OCI-LY7 (cell line): ENCODE data around the gene ITPKB. TPM values are rescaled to one million over a fixed set of nuclear protein-coding genes. Genes with fewer than 3 reads are reported as not detected.

Source experiments
- BruUV-seq: library from RNA; stranded (reverse); fragments of 400-500 nt; replicated peaks from 2 replicates; lab custom pipeline; 2021; lab: Mats Ljungman, UMichigan
- CTCF ChIA-PET: fragments of 300-600 bp; sonication (Branson Sonifier 250); formaldehyde crosslinking; loops from one replicate; lab custom pipeline; 2022; ENCODE audit warnings: antibody characterized with exemption; ENCODE audit not compliant: unreplicated experiment; lab: Charles Lee
- POLR2A ChIA-PET: fragments of 300-600 bp; sonication (Branson Sonifier 250); formaldehyde crosslinking; loops from one replicate; lab custom pipeline; 2022; ENCODE audit warnings: antibody characterized with exemption; lab: Charles Lee
- DNase-seq: peaks from one replicate; pipeline ENCODE4 v3.0.0-alpha.2; 2015; ENCODE audit warnings: low spot score
- H2AFZ ChIP-seq: fragments of 200-600 bp; sonication (generic), shearing (Covaris generic); 2 replicates; pipeline ENCODE4 v1.6.1; 2014; ENCODE audit warnings: mild to moderate bottlenecking, antibody characterized with exemption, low read length, moderate library complexity
- H3K27ac ChIP-seq: fragments of 200-600 bp; sonication (generic); 2 replicates; pipeline ENCODE4 v1.5.1; 2014; ENCODE audit warnings: mixed run types, low read depth, mild to moderate bottlenecking, moderate library complexity, low read length, inconsistent platforms; ENCODE audit not compliant: poor library complexity, severe bottlenecking
- H3K36me3 ChIP-seq: fragments of 200-600 bp; sonication (generic); 2 replicates; pipeline ENCODE4 v1.6.1; 2014; ENCODE audit warnings: mild to moderate bottlenecking, antibody characterized with exemption, low read length, moderate library complexity, mixed read lengths; ENCODE audit not compliant: insufficient read depth
- H3K4me1 ChIP-seq: fragments of 200-600 bp; sonication (generic); 2 replicates; pipeline ENCODE4 v1.5.1; 2014; ENCODE audit warnings: mild to moderate bottlenecking, low read length; ENCODE audit not compliant: insufficient read depth, poor library complexity, severe bottlenecking
- H3K4me2 ChIP-seq: fragments of 200-600 bp; sonication (generic); 2 replicates; pipeline ENCODE4 v1.6.1; 2014; ENCODE audit warnings: mild to moderate bottlenecking, low read length
- H3K4me3 ChIP-seq: fragments of 200-600 bp; sonication (generic); 2 replicates; pipeline ENCODE4 v1.5.1; 2014; ENCODE audit warnings: mild to moderate bottlenecking, low read depth, low read length; ENCODE audit not compliant: poor library complexity, severe bottlenecking
- H3K79me2 ChIP-seq: fragments of 200-600 bp; sonication (generic); 2 replicates; pipeline ENCODE4 v1.6.1; 2016; ENCODE audit warnings: low read depth, mild to moderate bottlenecking, low read length, moderate library complexity, mixed read lengths; ENCODE audit not compliant: insufficient read depth
- H3K9me2 ChIP-seq: fragments of 200-600 bp; sonication (generic); 2 replicates; pipeline ENCODE4 v1.6.1; 2016; ENCODE audit warnings: mild to moderate bottlenecking, low read length, mixed read lengths; ENCODE audit not compliant: insufficient read depth
- H3K9me3 ChIP-seq: fragments of 200-600 bp; sonication (generic); 2 replicates; pipeline ENCODE4 v1.6.1; 2014; ENCODE audit warnings: mild to moderate bottlenecking, mixed run types, low read length, mixed read lengths
- H4K20me1 ChIP-seq: fragments of 200-600 bp; sonication (generic); 2 replicates; pipeline ENCODE4 v1.6.1; 2014; ENCODE audit warnings: mild to moderate bottlenecking, antibody characterized with exemption, low read length, moderate library complexity, mixed read lengths; ENCODE audit not compliant: insufficient read depth
- CTCF ChIP-seq: fragments of 200-600 bp; sonication (generic); conservative IDR thresholded peaks from 2 replicates; pipeline ENCODE4 v1.5.1; 2014; ENCODE audit warnings: mild to moderate bottlenecking, antibody characterized with exemption, low read length, moderate library complexity, mixed read lengths
- EZH2phosphoT487 ChIP-seq: fragments of 200-600 bp; sonication (generic); IDR thresholded peaks from 2 replicates; pipeline ENCODE4 v1.6.1; 2018; ENCODE audit warnings: low read depth, borderline replicate concordance, mild to moderate bottlenecking, mixed run types, antibody characterized with exemption, low read length, moderate library complexity, mixed read lengths
- intact Hi-C: fragments of 100-400 bp; cut with micrococcal nuclease; formaldehyde crosslinking; loops from one replicate; pipeline ENCODE4 v1.10.0; 2022; ENCODE audit not compliant: unreplicated experiment
- total RNA-seq, 2 experiments: library from RNA; depleted of rRNA in 1 of 2; stranded (reverse); fragments of >200 nt in 1 of 2; shearing (Covaris generic) in 1 of 2; gene quantifications; 2 replicates each; pipeline ENCODE4 v1.2.3, GENCODE V29; 2014 to 2022

The ITPKB gene
- total RNA-seq, 2 experiments from 2014 or later, result 20.5 to 33.3 TPM

- ChIA-PET CTCF (no interaction called here), POLR2A (interaction anchor here (1.0 to 8.9 kb wide), 3 partner anchors 17 to 82 kb away, joined by 3 to 125 read pairs (median 3); no protein-coding TSS in a partner anchor)
- no peaks in the 10 kb centered on the region for H4K20me1 ChIP-seq
- peak overlapping the region; percentile 68 for H3K4me3 ChIP-seq
- H3K36me3 ChIP-seq, result peaks cover 34% of the 10 kb centered on the region; the same call in 1 of the 2 replicates
- H3K27ac ChIP-seq, result no peak overlapping the region
- BruUV-seq, result no TSS peak
- no peak for TF ChIP-seq EZH2phosphoT487
- TF ChIP-seq CTCF, result peak; percentile 45; the same call in 1 of the 2 replicates
- no peak overlapping the region for H2AFZ ChIP-seq
- intact Hi-C loops, result loop anchor here (10.0 kb wide), 1 partner anchor 733 kb away; the partner anchor contains the start of gene PYCR2
- no peak for DNase-seq
- no peaks in the 10 kb centered on the region for H3K9me3 ChIP-seq
- H3K9me2 ChIP-seq, result no peaks in the 10 kb centered on the region
- H3K4me2 ChIP-seq, result no peak overlapping the region
- H3K4me1 ChIP-seq, result peaks cover under 1% of the 10 kb centered on the region
- H3K79me2 ChIP-seq, result peaks cover 70% of the 10 kb centered on the region; the same call in 1 of the 2 replicates
Observed at GRCh38 chr1:226657895-226658545, 81.1 kb downstream of the ITPKB start.

- Histone ChIP-seq H3K4me2 (no peak overlapping the region), H3K36me3 (peaks cover 29% of the 10 kb centered on the region; the same call in 1 of the 2 replicates), H3K27ac (no peak overlapping the region), H2AFZ (no peak overlapping the region), H4K20me1 (no peaks in the 10 kb centered on the region), H3K4me1 (no peaks in the 10 kb centered on the region), H3K9me3 (no peaks in the 10 kb centered on the region), H3K9me2 (no peaks in the 10 kb centered on the region), H3K79me2 (peaks cover 62% of the 10 kb centered on the region; the same call in 1 of the 2 replicates), H3K4me3 (peak overlapping the region; percentile 68)
- DNase-seq, result peak; percentile 50
- POLR2A ChIA-PET, result interaction anchor here (1.1 to 3.5 kb wide), 4 partner anchors 13 to 67 kb away, joined by 4 to 33 read pairs (median 4); no protein-coding TSS in a partner anchor
- CTCF ChIA-PET, result no interaction called here
- BruUV-seq, result no TSS peak
- no peak for TF ChIP-seq EZH2phosphoT487
- TF ChIP-seq CTCF, result no peak
- intact Hi-C loops, result loop anchor here (10.0 kb wide), 1 partner anchor 732 kb away; the partner anchor contains the start of gene PYCR2
Observed at GRCh38 chr1:226656601-226657277, 82.3 kb downstream of the ITPKB start.
